Endodermal cell (in vitro differentiated cells): ENCODE data around the gene GPATCH1. TPM values are rescaled to one million over a fixed set of nuclear protein-coding genes. Genes with fewer than 3 reads are reported as not detected.

Experiments used
- DNase-seq: peaks from one replicate; pipeline ENCODE4 v3.0.0-alpha.2; 2017
- H3K27ac ChIP-seq: 2 replicates; pipeline ENCODE4 v1.5.1; 2013; ENCODE audit warnings: mild to moderate bottlenecking, low read depth, low read length, moderate library complexity
- H3K27me3 ChIP-seq: 2 replicates; pipeline ENCODE4 v1.6.1; 2013; ENCODE audit warnings: mild to moderate bottlenecking, low read length, moderate library complexity; ENCODE audit not compliant: insufficient read depth, control insufficient read depth, poor library complexity, severe bottlenecking
- H3K36me3 ChIP-seq: 2 replicates; pipeline ENCODE4 v1.7.0; 2013; ENCODE audit warnings: mild to moderate bottlenecking, low read length, moderate library complexity; ENCODE audit not compliant: control insufficient read depth, insufficient read depth
- H3K4me1 ChIP-seq: one replicate; pipeline ENCODE4 v1.7.0; 2013; ENCODE audit warnings: low read length; ENCODE audit not compliant: control insufficient read depth, insufficient read depth
- H3K4me3 ChIP-seq: 2 replicates; pipeline ENCODE4 v1.5.1; 2013; ENCODE audit warnings: mild to moderate bottlenecking, low read length, moderate library complexity
- H3K9ac ChIP-seq: 2 replicates; pipeline ENCODE4 v1.6.1; 2013; ENCODE audit warnings: mild to moderate bottlenecking, low read length, moderate library complexity; ENCODE audit not compliant: poor library complexity, severe bottlenecking; ENCODE audit errors: extremely low read depth
- H3K9me3 ChIP-seq: 2 replicates; pipeline ENCODE4 v1.6.1; 2013; ENCODE audit warnings: mild to moderate bottlenecking, low read length, moderate library complexity; ENCODE audit not compliant: control insufficient read depth
- H3K27ac Mint-ChIP-seq: 2 replicates; pipeline ENCODE4 v1.8.0; 2020; ENCODE audit warnings: mixed read lengths
- H3K27me3 Mint-ChIP-seq: 2 replicates; pipeline ENCODE4 v1.8.0; 2021; ENCODE audit warnings: mild to moderate bottlenecking, mixed read lengths; ENCODE audit not compliant: insufficient read depth
- H3K36me3 Mint-ChIP-seq: 2 replicates; pipeline ENCODE4 v1.8.0; 2020; ENCODE audit warnings: low read depth, mixed read lengths
- H3K4me1 Mint-ChIP-seq: 2 replicates; pipeline ENCODE4 v1.8.0; 2020; ENCODE audit warnings: mixed read lengths
- H3K4me3 Mint-ChIP-seq: 2 replicates; pipeline ENCODE4 v1.8.0; 2020; ENCODE audit warnings: mild to moderate bottlenecking, moderate library complexity, mixed read lengths
- H3K9me3 Mint-ChIP-seq: 2 replicates; pipeline ENCODE4 v1.8.0; 2020; ENCODE audit warnings: mild to moderate bottlenecking, mixed read lengths
- WGBS, 2 experiments: methylation state at CpG; one replicate each; pipeline versions ENCODE4 v1.1.5 to v1.1.7; 2013; ENCODE audit warnings: missing lambda C conversion rate in 2 of 2, mixed read lengths in 1 of 2; ENCODE audit not compliant: insufficient coverage in 1 of 2, insufficient read length in 1 of 2; 5-methylcytosine and 5-hydroxymethylcytosine counted together
- total RNA-seq, 2 donors: library from RNA; stranded (reverse); fragmentation: NEBNext Ultra II Directional in 1 of 2; extraction: Animal tissue kit (Norgen Biotek cat#: 25700) in 1 of 2; gene quantifications; 2 replicates in 1 of 2; 3 replicates in 1 of 2; pipeline ENCODE4 v1.2.1, GENCODE V29; 2021
- TF ChIP-seq, protein P1 (sequence below): fragments of 200-600 bp; sonication (generic); conservative IDR thresholded peaks from 2 replicates; pipeline ENCODE4 v1.5.0; 2021; ENCODE audit warnings: antibody characterized with exemption, mild to moderate bottlenecking

Gene GPATCH1
- total RNA-seq, 2 donors from 2014 or later: 10.1 to 11.2 TPM

DNA sequence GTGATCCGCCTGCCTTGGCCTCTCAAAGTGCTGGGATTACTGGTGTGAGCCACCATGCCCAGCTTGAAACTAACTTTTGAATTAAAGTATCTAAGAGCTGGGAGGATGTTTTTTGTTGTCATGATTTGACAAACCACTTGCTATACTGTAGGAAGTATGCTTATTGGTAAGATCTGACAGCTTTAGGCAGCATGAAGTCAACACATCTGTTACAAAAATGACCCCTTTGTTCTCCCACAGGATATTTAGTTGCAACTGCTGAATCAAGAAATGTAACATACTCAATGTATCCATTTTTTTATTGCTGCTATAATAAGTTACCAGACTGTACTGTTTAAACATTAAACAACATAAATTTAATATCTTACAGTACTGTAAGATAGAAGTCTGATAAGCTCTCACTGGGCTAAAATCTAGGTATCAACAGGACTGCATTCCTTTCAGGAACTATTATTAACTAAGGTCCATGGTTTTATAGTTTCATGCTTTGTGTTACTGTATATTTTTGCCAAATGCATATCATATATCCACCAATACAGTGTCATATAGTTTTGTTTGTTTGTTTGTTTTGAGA lies 90.3 kb downstream of the GPATCH1 start:
- Histone ChIP-seq H3K4me3 (no peak overlapping the region), H3K27me3 (no peaks in the 10 kb centered on the region), H3K4me1 (peaks cover 7% of the 10 kb centered on the region), H3K36me3 (no peaks in the 10 kb centered on the region), H3K27ac (no peak overlapping the region), H3K9me3 (peaks cover 14% of the 10 kb centered on the region), H3K9ac (no peak overlapping the region)
- DNase-seq: no peak
- H3K4me1 Mint-ChIP-seq: peaks cover 11% of the 10 kb centered on the region
- H3K27ac Mint-ChIP-seq: no peak overlapping the region
- peaks cover 8% of the 10 kb centered on the region for H3K36me3 Mint-ChIP-seq
- TF ChIP-seq, protein P1, sequence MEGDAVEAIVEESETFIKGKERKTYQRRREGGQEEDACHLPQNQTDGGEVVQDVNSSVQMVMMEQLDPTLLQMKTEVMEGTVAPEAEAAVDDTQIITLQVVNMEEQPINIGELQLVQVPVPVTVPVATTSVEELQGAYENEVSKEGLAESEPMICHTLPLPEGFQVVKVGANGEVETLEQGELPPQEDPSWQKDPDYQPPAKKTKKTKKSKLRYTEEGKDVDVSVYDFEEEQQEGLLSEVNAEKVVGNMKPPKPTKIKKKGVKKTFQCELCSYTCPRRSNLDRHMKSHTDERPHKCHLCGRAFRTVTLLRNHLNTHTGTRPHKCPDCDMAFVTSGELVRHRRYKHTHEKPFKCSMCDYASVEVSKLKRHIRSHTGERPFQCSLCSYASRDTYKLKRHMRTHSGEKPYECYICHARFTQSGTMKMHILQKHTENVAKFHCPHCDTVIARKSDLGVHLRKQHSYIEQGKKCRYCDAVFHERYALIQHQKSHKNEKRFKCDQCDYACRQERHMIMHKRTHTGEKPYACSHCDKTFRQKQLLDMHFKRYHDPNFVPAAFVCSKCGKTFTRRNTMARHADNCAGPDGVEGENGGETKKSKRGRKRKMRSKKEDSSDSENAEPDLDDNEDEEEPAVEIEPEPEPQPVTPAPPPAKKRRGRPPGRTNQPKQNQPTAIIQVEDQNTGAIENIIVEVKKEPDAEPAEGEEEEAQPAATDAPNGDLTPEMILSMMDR: no peak
- no peak overlapping the region for H3K4me3 Mint-ChIP-seq
- H3K9me3 Mint-ChIP-seq: peaks cover 23% of the 10 kb centered on the region
- H3K27me3 Mint-ChIP-seq: no peaks in the 10 kb centered on the region
- 89 to 95% methylated on average over 1 of the region's 1 CpG for WGBS, 2 experiments

DNA sequence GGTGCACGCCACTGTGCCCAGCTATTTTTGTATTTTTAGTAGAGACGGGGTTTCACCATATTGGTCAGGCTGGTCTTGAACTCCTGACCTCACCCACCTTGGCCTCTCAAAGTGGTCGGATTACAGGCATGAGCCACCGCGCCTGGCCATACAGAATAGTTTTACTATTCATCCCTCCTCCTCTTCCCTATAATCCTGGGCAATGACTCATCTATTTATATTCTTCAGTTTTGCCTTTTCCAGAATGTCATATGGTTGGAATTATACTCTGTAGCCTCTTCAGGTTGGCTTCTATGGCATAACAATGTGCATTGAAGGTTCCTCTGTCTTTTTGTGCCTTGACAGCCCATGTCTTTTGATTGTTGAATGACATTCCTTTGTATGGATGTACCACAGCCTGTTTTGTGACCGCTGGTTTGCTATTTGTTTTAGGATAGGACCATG lies 91.0 kb downstream of the GPATCH1 start:
- Mint-ChIP-seq H3K27ac (no peak overlapping the region), H3K4me1 (peaks cover 11% of the 10 kb centered on the region), H3K36me3 (peaks cover 8% of the 10 kb centered on the region), H3K27me3 (no peaks in the 10 kb centered on the region), H3K4me3 (no peak overlapping the region), H3K9me3 (peaks cover 22% of the 10 kb centered on the region)
- Histone ChIP-seq H3K27me3 (no peaks in the 10 kb centered on the region), H3K36me3 (no peaks in the 10 kb centered on the region), H3K9ac (no peak overlapping the region), H3K4me1 (peaks cover 7% of the 10 kb centered on the region), H3K9me3 (peaks cover 14% of the 10 kb centered on the region), H3K4me3 (no peak overlapping the region), H3K27ac (no peak overlapping the region)
- 95 to 98% methylated on average over 4 to 6 of the region's 6 CpGs for WGBS, 2 experiments
- DNase-seq: peak; percentile 13
- TF ChIP-seq, protein P1: no peak

DNA sequence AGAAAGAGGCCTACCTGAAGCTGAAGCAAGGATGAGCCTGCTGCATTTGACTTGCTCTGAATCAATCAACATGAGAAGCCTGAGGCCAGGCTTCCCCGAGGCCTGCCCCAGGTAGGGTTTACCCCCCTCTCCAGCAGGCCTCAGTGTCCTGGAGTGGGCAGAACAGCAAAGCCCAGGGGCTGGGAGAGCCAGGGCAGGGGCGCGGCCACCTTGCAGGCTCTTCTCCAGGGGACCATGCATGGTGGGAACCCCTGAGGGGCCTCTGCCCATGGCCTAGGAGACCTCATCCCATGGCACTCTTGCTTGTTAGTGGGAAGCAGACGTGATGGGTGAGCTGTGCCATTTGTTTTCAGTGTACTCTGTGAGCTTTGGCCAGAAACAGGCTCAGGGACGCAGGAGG lies 93.2 kb downstream of the GPATCH1 start:
- Histone ChIP-seq H3K27me3 (peaks cover 4% of the 10 kb centered on the region), H3K4me1 (peaks cover 7% of the 10 kb centered on the region), H3K27ac (no peak overlapping the region), H3K9ac (no peak overlapping the region), H3K9me3 (peaks cover under 1% of the 10 kb centered on the region), H3K4me3 (no peak overlapping the region), H3K36me3 (no peaks in the 10 kb centered on the region)
- Mint-ChIP-seq H3K4me1 (peaks cover 14% of the 10 kb centered on the region), H3K4me3 (no peak overlapping the region), H3K9me3 (peaks cover 3% of the 10 kb centered on the region), H3K36me3 (peaks cover 6% of the 10 kb centered on the region), H3K27me3 (peaks cover 8% of the 10 kb centered on the region), H3K27ac (no peak overlapping the region)
- WGBS, 2 experiments: 94% methylated on average over 5 of the region's 5 CpGs; no CpG with 5 or more reads in 1 of the 2 experiments
- DNase-seq: no peak
- TF ChIP-seq, protein P1: no peak
